ENCODE data around the gene RANBP3. TPM values are rescaled to one million over a fixed set of nuclear protein-coding genes. Genes with fewer than 3 reads are reported as not detected.

RANBP3 gene
- total RNA-seq, 5 donors from 2014 or later (not counting 1 experiment from before 2014, with no cell fraction given): 90.2 to 101 (median 98.3) TPM

GRCh38 chr19:5903624-5904351, 74.2 kb downstream of the RANBP3 start, which contains the start of gene NDUFA11:
NDUFA11 (minus strand) TSS chr19:5903790; CDS start chr19:5903708, 82 bp downstream.
- no peaks in the 10 kb centered on the region for H3K9me3 Mint-ChIP-seq
- H3K36me3 ChIP-seq (ENCODE audit: control insufficient read depth in 2 of 2, extremely low read depth in 1 of 2, insufficient read depth in 1 of 2, low read length in 1 of 2): peaks cover 2 to 4% of the 10 kb centered on the region in 2 donors
- POLR2A ChIA-PET: interaction anchor here (0.6 to 1.0 kb wide), 5 partner anchors 58 to 117 kb away, joined by 3 to 9 read pairs (median 3); partner anchors contain the start of gene DUS3L (in 1 of the 2)
- no peaks in the 10 kb centered on the region for H3K27me3 Mint-ChIP-seq
- H3K27me3 ChIP-seq (replicated peaks in 1 of 2; ENCODE audit: control insufficient read depth in 2 of 2, extremely low read depth in 1 of 2, insufficient read depth in 2 of 2, low read length in 1 of 2): no peaks in the 10 kb centered on the region
- H3K9me3 ChIP-seq: no peaks in the 10 kb centered on the region
- peak; percentile 91 to 98 (median 96) for DNase-seq
- H3K27ac ChIP-seq (ENCODE audit: low read length): peak within 1 kb of the TSS; percentile 85
- peaks cover 35 to 47% (median 37%) of the 10 kb centered on the region in 3 donors for H3K4me1 Mint-ChIP-seq
- peak within 1 kb of the TSS; percentile 85 to 100 for H3K4me3 ChIP-seq (ENCODE audit: control insufficient read depth in 1 of 2, extremely low read depth in 1 of 2, low read length in 1 of 2)
- peak within 1 kb of the TSS; percentile 95 to 96 (median 95) for H3K4me3 Mint-ChIP-seq
- under 1% methylated on average over 57 of the region's 57 CpGs for WGBS (ENCODE audit: insufficient coverage)
- CTCF ChIA-PET: interaction anchor here in 1 of 2 donors (0.6 to 2.4 kb wide), 6 partner anchors 51 to 222 kb away, joined by 3 to 25 read pairs (median 3); partner anchors contain the start of genes NRTN and RPL36
- peak; percentile 53 to 61 (median 58) for ATAC-seq (replicated peaks in 1 of 4)
- peak within 1 kb of the TSS; percentile 99 to 100 for H3K27ac Mint-ChIP-seq
- H3K36me3 Mint-ChIP-seq: peaks cover 11% of the 10 kb centered on the region
- H3K4me1 ChIP-seq (ENCODE audit: control insufficient read depth in 1 of 2, extremely low read depth in 1 of 2, insufficient read depth in 2 of 2, low read length in 2 of 2): peaks cover 0 to 48% of the 10 kb centered on the region in 2 experiments

- no peaks in the 10 kb centered on the region for H3K27me3 ChIP-seq (replicated peaks in 1 of 2; ENCODE audit: control insufficient read depth in 2 of 2, extremely low read depth in 1 of 2, insufficient read depth in 2 of 2, low read length in 1 of 2)
- Mint-ChIP-seq H3K9me3 (no peaks in the 10 kb centered on the region), H3K36me3 (peaks cover 11% of the 10 kb centered on the region), H3K4me3 (peak overlapping the region; percentile 95 to 96 (median 95)), H3K27ac (peak overlapping the region; percentile 99 to 100), H3K4me1 (peaks cover 35 to 47% (median 37%) of the 10 kb centered on the region in 3 donors), H3K27me3 (no peaks in the 10 kb centered on the region)
- H3K4me1 ChIP-seq (ENCODE audit: control insufficient read depth in 1 of 2, extremely low read depth in 1 of 2, insufficient read depth in 2 of 2, low read length in 2 of 2): peaks cover 0 to 48% of the 10 kb centered on the region in 2 experiments
- H3K9me3 ChIP-seq: no peaks in the 10 kb centered on the region
- peak overlapping the region; percentile 85 to 100 for H3K4me3 ChIP-seq (ENCODE audit: control insufficient read depth in 1 of 2, extremely low read depth in 1 of 2, low read length in 1 of 2)
- ChIA-PET CTCF (interaction anchor here (0.6 to 2.4 kb wide), 3 partner anchors 50 to 223 kb away, joined by 3 to 25 read pairs (median 3); partner anchors contain the start of gene NRTN (in 1 of the 2)), POLR2A (interaction anchor here (0.5 to 0.7 kb wide), 5 partner anchors 49 to 1511 kb away, joined by 3 to 9 read pairs (median 3); no protein-coding TSS in a partner anchor)
- peaks cover 0 to 4% of the 10 kb centered on the region in 2 donors for H3K36me3 ChIP-seq (ENCODE audit: control insufficient read depth in 2 of 2, extremely low read depth in 1 of 2, insufficient read depth in 1 of 2, low read length in 1 of 2)
- WGBS (ENCODE audit: insufficient coverage): under 1% methylated on average over 27 of the region's 27 CpGs
- H3K27ac ChIP-seq (ENCODE audit: low read length): peak overlapping the region; percentile 85
- ATAC-seq (replicated peaks in 1 of 4) (no peak), DNase-seq (peak in 2 of 35 experiments; percentile 8 to 30)
Observed at GRCh38 chr19:5903056-5903623, 74.8 kb downstream of the RANBP3 start.

GRCh38 chr19:5900976-5901375, 77.0 kb downstream of the RANBP3 start:
- H3K9me3 ChIP-seq: no peaks in the 10 kb centered on the region
- H3K4me1 ChIP-seq (ENCODE audit: control insufficient read depth in 1 of 2, extremely low read depth in 1 of 2, insufficient read depth in 2 of 2, low read length in 2 of 2): peaks cover 0 to 41% of the 10 kb centered on the region in 2 experiments
- Mint-ChIP-seq H3K4me1 (peaks cover 26 to 34% (median 27%) of the 10 kb centered on the region in 3 donors), H3K27me3 (no peaks in the 10 kb centered on the region), H3K36me3 (peaks cover 8% of the 10 kb centered on the region), H3K4me3 (peak overlapping the region; percentile 29 to 42 (median 31)), H3K9me3 (no peaks in the 10 kb centered on the region), H3K27ac (peak overlapping the region; percentile 16 to 31)
- no peak overlapping the region for H3K4me3 ChIP-seq (ENCODE audit: control insufficient read depth in 1 of 2, extremely low read depth in 1 of 2, low read length in 1 of 2)
- H3K27me3 ChIP-seq (replicated peaks in 1 of 2; ENCODE audit: control insufficient read depth in 2 of 2, extremely low read depth in 1 of 2, insufficient read depth in 2 of 2, low read length in 1 of 2): no peaks in the 10 kb centered on the region
- ATAC-seq (replicated peaks in 1 of 4) (no peak), DNase-seq (no peak)
- 86% methylated on average over 7 of the region's 8 CpGs for WGBS (ENCODE audit: insufficient coverage)
- peaks cover 0 to 14% of the 10 kb centered on the region in 2 donors for H3K36me3 ChIP-seq (ENCODE audit: control insufficient read depth in 2 of 2, extremely low read depth in 1 of 2, insufficient read depth in 1 of 2, low read length in 1 of 2)
- no peak overlapping the region for H3K27ac ChIP-seq (ENCODE audit: low read length)
- ChIA-PET POLR2A (interaction anchor here in 1 of 2 donors (0.7 kb wide), 1 partner anchor 110 kb away, joined by 7 read pairs; the partner anchor contains the start of gene DUS3L), CTCF (no interaction called here)

GRCh38 chr19:5899728-5900526, 78.0 kb downstream of the RANBP3 start:
- ChIA-PET CTCF (no interaction called here), POLR2A (interaction anchor here in 1 of 2 donors (0.6 kb wide), 1 partner anchor 44 kb away, joined by 3 read pairs; no protein-coding TSS in a partner anchor)
- H3K27me3 Mint-ChIP-seq: no peaks in the 10 kb centered on the region
- Histone ChIP-seq H3K4me1 (ENCODE audit: control insufficient read depth in 1 of 2, extremely low read depth in 1 of 2, insufficient read depth in 2 of 2, low read length in 2 of 2) (peaks cover 0 to 31% of the 10 kb centered on the region in 2 experiments), H3K36me3 (ENCODE audit: control insufficient read depth in 2 of 2, extremely low read depth in 1 of 2, insufficient read depth in 1 of 2, low read length in 1 of 2) (peaks cover 8 to 22% of the 10 kb centered on the region in 2 donors), H3K4me3 (ENCODE audit: control insufficient read depth in 1 of 2, extremely low read depth in 1 of 2, low read length in 1 of 2) (no peak overlapping the region), H3K9me3 (no peaks in the 10 kb centered on the region), H3K27ac (ENCODE audit: low read length) (no peak overlapping the region), H3K27me3 (replicated peaks in 1 of 2; ENCODE audit: control insufficient read depth in 2 of 2, extremely low read depth in 1 of 2, insufficient read depth in 2 of 2, low read length in 1 of 2) (no peaks in the 10 kb centered on the region)
- H3K4me3 Mint-ChIP-seq: peak overlapping the region in 1 of 3 donors; percentile 9
- no peak for ATAC-seq (replicated peaks in 1 of 4)
- WGBS (ENCODE audit: insufficient coverage): 92% methylated on average over 11 of the region's 13 CpGs
- no peaks in the 10 kb centered on the region for H3K9me3 Mint-ChIP-seq
- H3K36me3 Mint-ChIP-seq: peaks cover 11% of the 10 kb centered on the region
- no peak overlapping the region for H3K27ac Mint-ChIP-seq
- H3K4me1 Mint-ChIP-seq: peaks cover 23 to 29% (median 27%) of the 10 kb centered on the region in 3 donors
- DNase-seq: no peak

GRCh38 chr19:5897189-5897969, 80.6 kb downstream of the RANBP3 start:
- ChIA-PET POLR2A (interaction anchor here in 1 of 2 donors (0.6 kb wide), 1 partner anchor 126 kb away, joined by 4 read pairs; no protein-coding TSS in a partner anchor), CTCF (no interaction called here)
- Histone ChIP-seq H3K9me3 (no peaks in the 10 kb centered on the region), H3K36me3 (ENCODE audit: control insufficient read depth in 2 of 2, extremely low read depth in 1 of 2, insufficient read depth in 1 of 2, low read length in 1 of 2) (peaks cover 8 to 25% of the 10 kb centered on the region in 2 donors), H3K4me3 (ENCODE audit: control insufficient read depth in 1 of 2, extremely low read depth in 1 of 2, low read length in 1 of 2) (no peak overlapping the region), H3K4me1 (ENCODE audit: control insufficient read depth in 1 of 2, extremely low read depth in 1 of 2, insufficient read depth in 2 of 2, low read length in 2 of 2) (peaks cover 0 to 20% of the 10 kb centered on the region in 2 experiments), H3K27ac (ENCODE audit: low read length) (no peak overlapping the region), H3K27me3 (replicated peaks in 1 of 2; ENCODE audit: control insufficient read depth in 2 of 2, extremely low read depth in 1 of 2, insufficient read depth in 2 of 2, low read length in 1 of 2) (peaks cover 0 to 3% of the 10 kb centered on the region in 2 experiments)
- DNase-seq: no peak
- H3K27me3 Mint-ChIP-seq: no peaks in the 10 kb centered on the region
- H3K36me3 Mint-ChIP-seq: peaks cover 11% of the 10 kb centered on the region
- no peak for ATAC-seq (replicated peaks in 1 of 4)
- no peak overlapping the region for H3K4me3 Mint-ChIP-seq
- no peaks in the 10 kb centered on the region for H3K9me3 Mint-ChIP-seq
- WGBS (ENCODE audit: insufficient coverage): 96% methylated on average over 26 of the region's 30 CpGs
- H3K27ac Mint-ChIP-seq: no peak overlapping the region
- H3K4me1 Mint-ChIP-seq: peaks cover 14 to 16% (median 15%) of the 10 kb centered on the region in 3 donors

Data from T-cell (primary cell).